DMS 273 treated with DMSO at 0.1 percent for 48 hours (cell line): ENCODE results near the gene ARMH1.
"Not testable (repeated sequence)": the region's sequence is repeated elsewhere in the genome, so short reads cannot be mapped to it uniquely, and the experiment has no call there.

Experiments used
- DNase-seq: peaks from one replicate; lab custom pipeline; 2025; lab: John Stamatoyannopoulos, UW

The ARMH1 gene

GRCh38 chr1:44723496-44724295, 49.2 kb downstream of the ARMH1 start:
- no peak for DNase-seq

GRCh38 chr1:44724296-44724954, 49.9 kb downstream of the ARMH1 start:
- DNase-seq = no peak

GRCh38 chr1:44724955-44725698, 50.6 kb downstream of the ARMH1 start:
- no peak for DNase-seq

DNA sequence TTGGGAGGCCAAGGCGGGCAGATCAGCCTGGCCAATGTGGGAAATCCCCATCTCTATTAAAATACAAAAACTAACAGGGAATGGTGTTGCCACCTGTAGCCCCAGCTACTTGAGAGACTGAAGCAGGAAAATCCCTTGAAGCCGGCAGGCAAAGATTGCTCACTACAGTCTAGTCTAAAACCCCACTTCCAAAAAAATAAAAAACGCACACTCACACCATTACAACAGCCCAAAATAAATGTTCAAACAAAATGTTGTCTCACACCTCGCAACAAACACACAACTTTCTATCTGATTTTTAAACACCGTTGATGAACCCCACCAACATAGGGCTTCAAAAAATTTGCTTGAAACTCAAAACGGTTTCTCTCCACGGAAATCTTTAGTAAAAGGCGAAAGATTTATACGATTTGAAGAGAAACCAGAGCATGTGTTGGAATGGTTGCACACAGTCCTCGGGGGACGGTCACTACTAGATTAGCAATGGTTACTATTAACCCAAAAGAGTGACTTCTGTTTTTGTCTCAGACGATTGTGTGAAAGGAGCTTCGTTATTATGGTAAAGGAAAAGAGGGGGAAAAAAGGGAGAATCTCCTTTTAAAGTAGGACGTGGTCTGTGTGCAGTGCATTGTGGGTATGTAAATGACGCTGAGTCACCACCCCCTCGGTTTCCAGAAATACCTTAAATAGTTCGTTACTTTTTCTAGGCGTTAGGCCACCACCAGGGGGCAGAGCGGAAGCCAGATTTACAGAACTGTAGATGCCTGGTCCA, 56.4 kb downstream of the ARMH1 start, which contains the start of gene RNU5D-1:
TSS of gene RNU5D-1 (minus strand) at position 430 of the 772 bp plus-strand sequence.
- peak; percentile 99 for DNase-seq

DNA sequence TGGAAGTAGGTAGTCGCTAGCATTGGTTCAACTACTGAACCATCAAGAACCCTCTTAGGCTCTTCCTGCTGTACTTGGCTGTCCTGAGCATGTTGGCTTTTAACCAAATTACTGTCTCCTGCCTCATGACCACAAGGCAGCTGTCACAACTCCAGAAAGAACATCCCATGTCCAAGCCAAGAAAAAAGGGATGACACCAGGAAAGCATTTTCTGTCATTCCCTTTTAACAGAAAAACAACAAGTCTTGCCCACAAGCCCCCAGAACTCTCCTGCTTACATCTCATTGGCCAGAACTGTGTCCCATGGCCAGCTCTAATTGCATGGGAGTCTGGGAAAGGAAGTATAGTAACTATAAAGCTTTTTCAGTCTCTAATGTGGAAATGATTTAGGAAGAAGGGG, 58.9 kb downstream of the ARMH1 start:
- DNase-seq = no peak

DNA sequence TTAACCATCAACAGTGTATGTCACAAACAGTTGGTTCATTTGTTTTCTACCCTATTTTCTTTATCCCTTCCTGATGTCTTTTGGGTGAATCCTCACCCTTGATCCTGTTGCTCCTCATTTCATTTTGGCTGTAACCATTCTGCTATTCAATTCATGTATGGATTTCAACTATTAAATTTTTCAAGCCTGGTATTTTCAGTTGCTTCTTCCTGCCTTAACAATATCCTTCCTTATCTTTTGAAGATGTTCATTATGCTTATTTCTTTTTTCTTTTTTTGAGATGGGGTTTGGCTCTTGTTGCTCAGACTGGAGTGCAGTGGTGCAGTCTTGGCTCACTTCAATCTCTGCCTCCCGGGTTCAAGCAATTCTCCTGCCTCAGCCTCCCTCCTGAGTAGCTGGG, 59.3 kb downstream of the ARMH1 start:
- DNase-seq = no peak

DNA sequence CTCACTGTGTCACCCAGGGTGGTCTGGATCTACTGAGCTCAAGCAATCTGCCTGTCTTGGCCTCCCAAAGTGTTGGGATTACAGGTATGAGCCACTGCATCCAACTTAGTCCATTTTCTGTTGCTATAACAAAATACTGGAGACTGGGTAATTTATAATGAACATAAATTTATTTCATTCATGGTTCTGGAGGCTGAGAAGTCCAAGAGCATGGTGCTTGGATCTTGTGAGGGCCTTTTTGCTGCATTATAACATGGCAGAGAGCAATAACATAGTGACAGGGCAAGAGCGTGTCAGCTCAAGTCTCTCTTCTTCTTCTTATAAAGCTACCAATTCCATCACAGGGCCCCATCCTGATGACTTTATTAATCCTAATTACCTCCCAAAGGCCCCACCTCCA, 61.5 kb downstream of the ARMH1 start:
- no peak for DNase-seq

- not testable (repeated sequence) for DNase-seq
These were observed 64.4 kb downstream of the ARMH1 start for GRCh38 chr1:44738953-44739306.

DNA sequence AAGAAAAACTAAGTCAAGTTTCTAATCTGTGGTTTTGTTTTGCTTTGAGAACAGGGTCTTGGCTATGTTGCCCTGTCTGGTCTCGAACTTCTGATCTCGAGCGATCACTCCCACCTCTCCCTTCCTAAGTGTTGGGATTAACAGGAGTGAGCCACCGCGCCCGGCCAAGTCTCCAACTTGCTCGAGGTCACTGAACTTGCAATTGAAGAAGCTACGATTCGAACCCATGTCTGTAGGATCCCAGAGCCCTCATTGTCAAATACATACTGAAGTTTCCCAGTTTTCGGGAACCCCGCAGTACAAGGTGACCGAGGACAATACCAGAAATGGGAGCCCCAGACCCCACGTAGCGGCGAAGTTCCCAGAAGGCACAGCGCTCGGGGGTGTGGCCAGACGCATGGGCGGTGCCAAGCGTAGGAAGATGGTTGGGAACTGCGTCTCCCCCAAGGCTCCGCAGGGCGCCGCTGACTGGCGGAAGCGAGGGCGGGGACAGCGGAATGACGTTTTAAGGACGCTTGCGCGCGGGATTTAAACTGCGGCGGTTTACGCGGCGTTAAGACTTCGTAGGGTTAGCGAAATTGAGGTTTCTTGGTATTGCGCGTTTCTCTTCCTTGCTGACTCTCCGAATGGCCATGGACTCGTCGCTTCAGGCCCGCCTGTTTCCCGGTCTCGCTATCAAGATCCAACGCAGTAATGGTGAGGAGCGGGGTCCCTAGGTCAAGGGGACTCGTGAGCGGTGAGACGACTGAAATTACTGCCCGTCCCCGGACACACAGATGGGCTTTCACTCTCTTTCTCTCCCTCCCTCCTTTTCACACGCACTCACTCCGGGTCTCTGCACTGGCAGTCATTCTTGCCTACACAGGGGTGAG, 65.0 kb downstream of the ARMH1 start, which contains the start of gene KIF2C:
TSS of gene KIF2C (plus strand) at position 531 of the 872 bp plus-strand sequence. CDS start at position 627, 96 bp downstream.
- peak; percentile 92 for DNase-seq

GRCh38 chr1:44740179-44740617, 65.7 kb downstream of the ARMH1 start:
- DNase-seq = no peak

GRCh38 chr1:44743211-44743610, 68.7 kb downstream of the ARMH1 start:
- DNase-seq = no peak

GRCh38 chr1:44747878-44748277, 73.4 kb downstream of the ARMH1 start:
- DNase-seq = no peak

DNA sequence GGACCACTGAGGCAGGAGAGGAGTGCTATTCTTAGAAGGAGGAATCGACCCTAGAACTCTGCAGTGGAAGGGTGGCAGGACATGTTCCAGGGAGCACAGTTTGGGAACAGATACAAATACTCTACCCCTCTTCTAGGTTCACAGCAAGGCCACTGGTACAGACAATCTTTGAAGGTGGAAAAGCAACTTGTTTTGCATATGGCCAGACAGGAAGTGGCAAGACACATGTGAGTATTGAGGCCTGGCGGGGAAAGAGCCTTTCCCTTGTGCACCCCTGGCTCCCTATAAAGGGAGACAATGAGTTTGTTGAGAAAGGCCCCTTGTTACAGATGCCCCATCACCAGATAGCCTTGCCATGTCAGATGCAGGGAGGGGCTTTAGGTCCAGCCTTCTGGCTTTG, 82.9 kb downstream of the ARMH1 start:
- DNase-seq = no peak

DNA sequence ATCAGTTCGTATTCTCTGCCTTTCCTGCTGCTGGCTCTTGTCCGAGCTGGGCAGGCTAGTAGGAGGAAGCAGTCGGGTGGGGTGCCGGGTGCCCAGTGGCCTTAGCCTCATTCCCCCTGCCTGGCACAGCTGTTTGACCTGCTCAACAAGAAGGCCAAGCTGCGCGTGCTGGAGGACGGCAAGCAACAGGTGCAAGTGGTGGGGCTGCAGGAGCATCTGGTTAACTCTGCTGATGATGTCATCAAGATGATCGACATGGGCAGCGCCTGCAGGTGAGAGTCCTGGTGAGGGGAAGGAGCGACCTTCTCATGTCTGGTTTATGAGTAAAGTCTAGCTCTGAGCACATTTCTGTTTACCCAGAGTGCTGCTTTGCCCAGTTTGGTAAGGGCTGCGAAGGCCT, 84.6 kb downstream of the ARMH1 start:
- no peak for DNase-seq

- no peak for DNase-seq
These were observed 86.4 kb downstream of the ARMH1 start for GRCh38 chr1:44760876-44761275.

DNA sequence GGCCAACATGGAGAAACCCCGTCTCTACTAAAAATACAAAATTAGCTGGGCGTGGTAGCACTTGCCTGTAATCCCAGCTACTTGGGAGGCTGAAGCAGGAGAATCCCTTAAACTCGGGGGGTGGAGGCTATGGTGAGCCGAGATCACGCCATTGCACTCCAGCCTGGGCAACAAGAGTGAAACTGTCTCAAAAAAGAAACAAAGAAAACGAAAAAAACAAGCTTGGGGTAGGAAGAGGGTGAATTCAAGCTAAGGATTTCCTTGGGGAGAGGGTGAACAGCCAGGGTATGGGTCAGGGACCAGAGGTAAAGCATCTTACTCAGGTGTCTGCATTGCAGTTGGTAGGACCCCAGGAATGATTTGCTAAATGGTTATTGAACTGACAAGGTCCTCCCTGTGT, 91.9 kb downstream of the ARMH1 start:
- not testable (repeated sequence) for DNase-seq
